Right ventricle myocardium inferior (tissue), 1 donor: Measurements from ENCODE around the gene RHBDD2. TPM values are rescaled to one million over a fixed set of nuclear protein-coding genes. Genes with fewer than 3 reads are reported as not detected.

ENCODE experiments used
- microRNA-seq: library from miRNA; unstranded; fragments of <30 nt; microRNA quantifications from one replicate; pipeline ENCODE4 v1.2.0, GENCODE V29; 2020
- total RNA-seq: library from RNA; stranded (reverse); fragmentation: NEBNext Ultra II Directional; extraction: Animal tissue kit (Norgen Biotek cat#: 25700); gene quantifications from one replicate; pipeline ENCODE4 v1.2.1, GENCODE V29; 2021
- donor health status: DM: no; HTN: yes; CAD: no; lungs with severe emphysema.

The RHBDD2 gene
- total RNA-seq, 1 donor from 2014 or later = 16.7 TPM

Small RNAs within 50 kb of the gene (microRNA-seq; reads per million reads assigned to microRNA genes)
- not detected for gene MIR4651

Other genes with a start within 250 kb of the RHBDD2 start
- gene HIP1, start 140.1 kb upstream of the RHBDD2 start, total RNA-seq = 18.0 TPM
- gene CCL26, start 106.8 kb upstream of the RHBDD2 start, total RNA-seq = not detected
- gene CCL24, start 65.2 kb upstream of the RHBDD2 start, total RNA-seq = not detected
- 66.3 TPM for gene POR, start 36.1 kb downstream of the RHBDD2 start, total RNA-seq
- 109 TPM for gene TMEM120A, start 115.6 kb downstream of the RHBDD2 start, total RNA-seq
- gene STYXL1, start 169.0 kb downstream of the RHBDD2 start, total RNA-seq = 21.6 TPM
- 688 TPM for gene MDH2, start 169.1 kb downstream of the RHBDD2 start, total RNA-seq